HCT116 (cell line): Measurements from ENCODE around the gene UBL4B. TPM values are rescaled to one million over a fixed set of nuclear protein-coding genes. Genes with fewer than 3 reads are reported as not detected.
A peak's percentile ranks its signal among the peaks of the same experiment; 100 is the strongest.

ENCODE experiments used
- ATAC-seq: fragments of 200-7000 bp; cut with Tn5 transposase; 2 replicates; pipeline ENCODE4 v1.9.1; 2020; ENCODE audit warnings: mild to moderate bottlenecking, moderate library complexity
- BruUV-seq: library from RNA; stranded (reverse); fragments of 400-500 nt; replicated peaks from 2 replicates; lab custom pipeline; 2021; lab: Mats Ljungman, UMichigan
- CTCF ChIA-PET: fragments of 300-600 bp; sonication (Branson Sonifier 250); formaldehyde crosslinking; loops from one replicate; lab custom pipeline; 2021; ENCODE audit warnings: antibody characterized with exemption; lab: Charles Lee
- POLR2A ChIA-PET: fragments of 300-600, 350-600 bp; sonication (Branson Sonifier 250); formaldehyde crosslinking; loops from one replicate; lab custom pipeline; 2021; ENCODE audit warnings: antibody characterized with exemption; lab: Charles Lee
- RAD21 ChIA-PET, 2 experiments: fragments of 300-600 bp; sonication (Branson Sonifier 250); formaldehyde crosslinking; loops; one replicate each; lab custom pipeline; 2023; ENCODE audit warnings: low total read pairs in 2 of 2; ENCODE audit not compliant: uncharacterized antibody in 2 of 2, unreplicated experiment in 2 of 2, low non-redundant PET in 1 of 2; lab: Charles Lee
- DNase-seq: peaks from one replicate; pipeline ENCODE4 v3.0.0-alpha.2; 2010; ENCODE audit warnings: low read depth, low spot score
- H2AFZ ChIP-seq: fragments of 200-600 bp; shearing (Covaris generic), sonication (generic); 2 replicates; pipeline ENCODE4 v1.6.1; 2017; ENCODE audit warnings: low read depth, mixed run types, mixed read lengths, antibody characterized with exemption, low read length; ENCODE audit not compliant: poor library complexity, severe bottlenecking
- H3K27ac ChIP-seq: 2 replicates; pipeline ENCODE4 v1.5.1; 2012; ENCODE audit warnings: low read depth, low read length
- H3K27me3 ChIP-seq: fragments of 200-600 bp; sonication (generic); 2 replicates; pipeline ENCODE4 v1.6.1; 2016; ENCODE audit warnings: mixed run types, low read length, mixed read lengths; ENCODE audit not compliant: insufficient read depth
- H3K36me3 ChIP-seq, 2 experiments: fragments of 200-500 bp in 1 of 2; fragments of 200-600 bp in 1 of 2; sonication (Bioruptor generic) in 1 of 2; sonication (generic) in 1 of 2; 2 replicates each; pipeline versions ENCODE4 v1.5.1 to v1.6.1; 2014 to 2016; ENCODE audit warnings: low read length in 2 of 2, inconsistent platforms in 1 of 2, mixed read lengths in 1 of 2, mixed run types in 1 of 2; ENCODE audit not compliant: insufficient read depth in 2 of 2, control insufficient read depth in 1 of 2
- H3K4me1 ChIP-seq, 2 experiments: fragments of 200-600 bp in 1 of 2; sonication (generic) in 1 of 2; 2 replicates each; pipeline versions ENCODE4 v1.5.1 to v1.6.1; 2012 to 2017; ENCODE audit warnings: low read length in 2 of 2, inconsistent platforms in 1 of 2, mild to moderate bottlenecking in 1 of 2, mixed read lengths in 1 of 2, mixed run types in 1 of 2, moderate library complexity in 1 of 2; ENCODE audit not compliant: insufficient read depth in 2 of 2, control insufficient read depth in 1 of 2
- H3K4me2 ChIP-seq: fragments of 200-600 bp; sonication (generic); 2 replicates; pipeline ENCODE4 v1.6.1; 2017; ENCODE audit warnings: mixed run types, low read length, mixed read lengths
- H3K4me3 ChIP-seq, 2 experiments: fragments of 200-600 bp in 1 of 2; sonication (generic) in 1 of 2; replicated peaks in 1 of 2; 2 replicates each; pipeline ENCODE4 v1.5.1; 2011 to 2016; ENCODE audit warnings: low read length in 2 of 2, control low read depth in 1 of 2, low read depth in 1 of 2, mild to moderate bottlenecking in 1 of 2, mixed read lengths in 1 of 2, mixed run types in 1 of 2
- H3K79me2 ChIP-seq: fragments of 200-600 bp; sonication (generic); 2 replicates; pipeline ENCODE4 v1.6.1; 2017; ENCODE audit warnings: mild to moderate bottlenecking, mixed run types, low read length, moderate library complexity, mixed read lengths; ENCODE audit not compliant: insufficient read depth
- H3K9ac ChIP-seq: fragments of 200-600 bp; sonication (generic); 2 replicates; pipeline ENCODE4 v1.6.1; 2016; ENCODE audit warnings: low read length, mixed read lengths
- H3K9me2 ChIP-seq: fragments of 200-600 bp; sonication (generic), shearing (Covaris generic); 2 replicates; pipeline ENCODE4 v1.6.1; 2017; ENCODE audit warnings: mixed run types, mild to moderate bottlenecking, moderate library complexity; ENCODE audit not compliant: insufficient read depth
- H3K9me3 ChIP-seq, 2 experiments: fragments of 200-500 bp in 1 of 2; fragments of 200-600 bp in 1 of 2; sonication (Bioruptor generic) in 1 of 2; sonication (generic) in 1 of 2; 2 replicates each; pipeline ENCODE4 v1.6.1; 2014 to 2017; ENCODE audit warnings: low read length in 2 of 2, mixed read lengths in 2 of 2, inconsistent platforms in 1 of 2, low read depth in 1 of 2, mild to moderate bottlenecking in 1 of 2, mixed run types in 1 of 2, moderate library complexity in 1 of 2; ENCODE audit not compliant: control insufficient read depth in 1 of 2, insufficient read depth in 1 of 2
- H4K20me1 ChIP-seq: fragments of 200-600 bp; sonication (generic), shearing (Covaris generic); 2 replicates; pipeline ENCODE4 v1.6.1; 2017; ENCODE audit warnings: mixed run types, mild to moderate bottlenecking, moderate library complexity; ENCODE audit not compliant: insufficient read depth
- CBX3 ChIP-seq: IDR thresholded peaks from 2 replicates; pipeline ENCODE4 v1.6.1; 2012; ENCODE audit warnings: low read depth
- EGR1 ChIP-seq: IDR thresholded peaks from 2 replicates; pipeline ENCODE4 v1.6.1; 2012; ENCODE audit warnings: low read depth
- ELF1 ChIP-seq: IDR thresholded peaks from 2 replicates; pipeline ENCODE4 v1.6.1; 2012; ENCODE audit warnings: low read depth, borderline replicate concordance
- EZH2 ChIP-seq: fragments of 200-600 bp; sonication (generic); IDR thresholded peaks from 2 replicates; pipeline ENCODE4 v1.6.1; 2017; ENCODE audit warnings: antibody characterized with exemption, mixed run types
- MAX ChIP-seq: IDR thresholded peaks from 2 replicates; pipeline ENCODE4 v1.6.1; 2012
- POLR2AphosphoS5 ChIP-seq: IDR thresholded peaks from 2 replicates; pipeline ENCODE4 v1.6.1; 2011; ENCODE audit warnings: mild to moderate bottlenecking, low read depth, low read length, moderate library complexity
- REST ChIP-seq: IDR thresholded peaks from 2 replicates; pipeline ENCODE4 v1.6.1; 2012; ENCODE audit warnings: low read depth
- SRF ChIP-seq: IDR thresholded peaks from 2 replicates; pipeline ENCODE4 v1.6.1; 2012; ENCODE audit warnings: low read depth
- YY1 ChIP-seq: IDR thresholded peaks from 2 replicates; pipeline ENCODE4 v1.6.1; 2011; ENCODE audit warnings: low read length, low read depth, moderate library complexity, mild to moderate bottlenecking; ENCODE audit not compliant: insufficient replicate concordance; ENCODE audit errors: extremely low read depth
- intact Hi-C: fragments of 100-400 bp; cut with micrococcal nuclease; formaldehyde crosslinking; loops from 2 replicates; pipeline ENCODE4 v1.10.0; 2022
- total RNA-seq: library from RNA; stranded (reverse); gene quantifications from one replicate; pipeline ENCODE4 v1.2.1, GENCODE V29; 2021; ENCODE audit not compliant: unreplicated experiment

Gene UBL4B
- total RNA-seq, 1 experiment from 2014 or later, result 0.57 TPM

GRCh38 chr1:110152133-110152785 lies 40.0 kb downstream of the UBL4B start:
- Histone ChIP-seq H3K9me3 (no peaks in the 10 kb centered on the region), H3K27me3 (peaks cover 5% of the 10 kb centered on the region; the same call in 1 of the 2 replicates), H4K20me1 (no peaks in the 10 kb centered on the region), H3K4me3 (no peak overlapping the region), H3K79me2 (peaks cover 17% of the 10 kb centered on the region; the same call in 1 of the 2 replicates), H3K9me2 (no peaks in the 10 kb centered on the region), H2AFZ (no peak overlapping the region), H3K4me1 (peaks cover 11 to 39% of the 10 kb centered on the region in 2 experiments), H3K9ac (no peak overlapping the region), H3K36me3 (no peaks in the 10 kb centered on the region), H3K4me2 (peak overlapping the region; percentile 89), H3K27ac (no peak overlapping the region)
- TSS peak; percentile 62 for BruUV-seq
- RAD21 ChIA-PET, result no interaction called here
- POLR2A ChIA-PET, result no interaction called here
- intact Hi-C loops, result no loop called here
- ATAC-seq (no peak), DNase-seq (no peak)
- CTCF ChIA-PET, result interaction anchor here (1.6 kb wide), 1 partner anchor 45 kb away, joined by 4 read pairs; no protein-coding TSS in a partner anchor
- no peak for TF ChIP-seq CBX3
- no peak for TF ChIP-seq SRF
- no peak for TF ChIP-seq REST
- no peak for TF ChIP-seq MAX
- TF ChIP-seq YY1, result no peak
- no peak for TF ChIP-seq EGR1
- TF ChIP-seq POLR2AphosphoS5, result no peak
- no peak for TF ChIP-seq EZH2
- TF ChIP-seq ELF1, result no peak
